MM.1S (cell line): ENCODE results near the gene PDE4C.

Experiments used
- DNase-seq: peaks from one replicate; pipeline ENCODE4 v3.0.0-alpha.2; 2015
- H2AFZ ChIP-seq: fragments of 300-600 bp; sonication (generic); 2 replicates; pipeline ENCODE4 v1.6.0; 2016; ENCODE audit warnings: antibody characterized with exemption, low read length
- H3F3A ChIP-seq: fragments of 300-600 bp; sonication (generic); 2 replicates; pipeline ENCODE4 v1.6.1; 2016; ENCODE audit warnings: mild to moderate bottlenecking, antibody characterized with exemption, low read length, moderate library complexity, mixed read lengths; ENCODE audit not compliant: insufficient read depth
- H3K27ac ChIP-seq: fragments of 300-600 bp; sonication (generic); 2 replicates; pipeline ENCODE4 v1.5.1; 2016; ENCODE audit warnings: mild to moderate bottlenecking, low read length
- H3K27me3 ChIP-seq: fragments of 300-600 bp; sonication (generic); replicated peaks from 2 replicates; pipeline ENCODE4 v1.6.0; 2016; ENCODE audit warnings: low read length; ENCODE audit not compliant: insufficient read depth
- H3K36me3 ChIP-seq: fragments of 300-600 bp; sonication (generic); replicated peaks from 2 replicates; pipeline ENCODE4 v1.6.1; 2016; ENCODE audit warnings: mild to moderate bottlenecking, low read length, mixed read lengths; ENCODE audit not compliant: insufficient read depth
- H3K4me1 ChIP-seq: fragments of 300-600 bp; sonication (generic); 2 replicates; pipeline ENCODE4 v1.6.1; 2016; ENCODE audit warnings: low read length, mixed read lengths
- H3K4me2 ChIP-seq: fragments of 300-600 bp; sonication (generic); 2 replicates; pipeline ENCODE4 v1.6.0; 2016; ENCODE audit warnings: low read depth, low read length
- H3K4me3 ChIP-seq: fragments of 300-600 bp; sonication (generic); 2 replicates; pipeline ENCODE4 v1.5.1; 2016; ENCODE audit warnings: low read length, mixed read lengths
- H3K79me2 ChIP-seq: fragments of 300-600 bp; sonication (generic); 2 replicates; pipeline ENCODE4 v1.6.1; 2016; ENCODE audit warnings: mixed run types, low read length, mixed read lengths
- H3K9ac ChIP-seq: fragments of 300-600 bp; sonication (generic); 2 replicates; pipeline ENCODE4 v1.6.1; 2016; ENCODE audit warnings: low read length, mixed read lengths
- H3K9me2 ChIP-seq: fragments of 300-600 bp; sonication (generic); replicated peaks from 2 replicates; pipeline ENCODE4 v1.6.1; 2016; ENCODE audit warnings: mild to moderate bottlenecking, low read length, mixed read lengths; ENCODE audit not compliant: insufficient read depth
- H3K9me3 ChIP-seq: fragments of 300-600 bp; sonication (generic); replicated peaks from 2 replicates; pipeline ENCODE4 v1.6.1; 2016; ENCODE audit warnings: mild to moderate bottlenecking, low read length, mixed read lengths; ENCODE audit not compliant: insufficient read depth
- H4K20me1 ChIP-seq: fragments of 300-600 bp; sonication (generic); 2 replicates; pipeline ENCODE4 v1.6.1; 2016; ENCODE audit warnings: mild to moderate bottlenecking, low read length, moderate library complexity, mixed read lengths; ENCODE audit not compliant: insufficient read depth
- EZH2 ChIP-seq: fragments of 300-600 bp; sonication (generic); optimal IDR thresholded peaks from 2 replicates; pipeline ENCODE3; 2017; ENCODE audit warnings: low read depth, mild to moderate bottlenecking, antibody characterized with exemption, low read length, mixed read lengths
- EZH2phosphoT487 ChIP-seq: fragments of 300-600 bp; sonication (generic); IDR thresholded peaks from 2 replicates; pipeline ENCODE4 v1.6.1; 2018; ENCODE audit warnings: antibody characterized with exemption, low read length
- TF ChIP-seq, protein P1 (sequence below): fragments of 300-600 bp; sonication (generic); IDR thresholded peaks from 2 replicates; pipeline ENCODE4 v1.5.1; 2016; ENCODE audit warnings: antibody characterized with exemption, low read length, mixed read lengths

Gene PDE4C

DNA sequence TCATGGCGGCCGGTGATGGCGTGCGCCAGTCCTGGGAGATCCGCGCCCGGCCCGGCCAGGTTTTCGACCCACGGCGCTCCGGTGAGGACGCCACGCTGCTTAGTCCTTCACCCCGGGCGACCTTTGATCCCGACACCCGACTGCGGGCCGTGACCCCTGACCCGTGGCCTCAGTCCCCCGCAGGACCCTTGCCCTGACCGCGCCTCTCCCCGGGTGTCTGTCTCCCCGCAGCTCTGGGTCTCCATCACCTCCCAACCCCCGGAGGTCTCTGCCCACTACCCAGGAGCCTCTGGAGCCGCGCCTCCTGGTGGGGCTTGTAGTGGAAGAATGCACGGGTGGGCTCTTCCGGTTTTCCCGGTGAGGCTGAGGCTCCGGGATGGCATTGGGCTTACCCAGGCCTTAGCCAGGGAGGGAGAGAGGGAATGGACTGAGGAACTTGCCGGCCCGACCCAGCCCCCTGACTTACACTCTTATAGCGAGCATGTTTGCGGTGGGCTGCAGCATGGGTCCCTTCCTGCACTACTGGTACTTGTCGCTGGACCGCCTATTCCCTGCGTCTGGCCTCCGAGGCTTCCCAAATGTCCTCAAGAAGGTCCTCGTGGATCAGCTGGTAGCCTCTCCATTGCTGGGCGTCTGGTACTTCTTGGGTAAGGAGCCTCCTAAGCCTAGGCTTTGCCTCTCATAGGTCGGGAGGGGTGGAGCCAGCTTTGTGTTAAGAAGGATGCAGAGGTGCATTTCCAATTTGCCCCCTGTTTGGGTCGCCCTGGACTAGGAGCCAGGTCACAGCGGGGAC lies 32.7 kb downstream of the PDE4C start:
- TF ChIP-seq EZH2 (no peak), EZH2phosphoT487 (no peak)
- TF ChIP-seq, protein P1, sequence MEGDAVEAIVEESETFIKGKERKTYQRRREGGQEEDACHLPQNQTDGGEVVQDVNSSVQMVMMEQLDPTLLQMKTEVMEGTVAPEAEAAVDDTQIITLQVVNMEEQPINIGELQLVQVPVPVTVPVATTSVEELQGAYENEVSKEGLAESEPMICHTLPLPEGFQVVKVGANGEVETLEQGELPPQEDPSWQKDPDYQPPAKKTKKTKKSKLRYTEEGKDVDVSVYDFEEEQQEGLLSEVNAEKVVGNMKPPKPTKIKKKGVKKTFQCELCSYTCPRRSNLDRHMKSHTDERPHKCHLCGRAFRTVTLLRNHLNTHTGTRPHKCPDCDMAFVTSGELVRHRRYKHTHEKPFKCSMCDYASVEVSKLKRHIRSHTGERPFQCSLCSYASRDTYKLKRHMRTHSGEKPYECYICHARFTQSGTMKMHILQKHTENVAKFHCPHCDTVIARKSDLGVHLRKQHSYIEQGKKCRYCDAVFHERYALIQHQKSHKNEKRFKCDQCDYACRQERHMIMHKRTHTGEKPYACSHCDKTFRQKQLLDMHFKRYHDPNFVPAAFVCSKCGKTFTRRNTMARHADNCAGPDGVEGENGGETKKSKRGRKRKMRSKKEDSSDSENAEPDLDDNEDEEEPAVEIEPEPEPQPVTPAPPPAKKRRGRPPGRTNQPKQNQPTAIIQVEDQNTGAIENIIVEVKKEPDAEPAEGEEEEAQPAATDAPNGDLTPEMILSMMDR: no peak
- DNase-seq: no peak

DNA sequence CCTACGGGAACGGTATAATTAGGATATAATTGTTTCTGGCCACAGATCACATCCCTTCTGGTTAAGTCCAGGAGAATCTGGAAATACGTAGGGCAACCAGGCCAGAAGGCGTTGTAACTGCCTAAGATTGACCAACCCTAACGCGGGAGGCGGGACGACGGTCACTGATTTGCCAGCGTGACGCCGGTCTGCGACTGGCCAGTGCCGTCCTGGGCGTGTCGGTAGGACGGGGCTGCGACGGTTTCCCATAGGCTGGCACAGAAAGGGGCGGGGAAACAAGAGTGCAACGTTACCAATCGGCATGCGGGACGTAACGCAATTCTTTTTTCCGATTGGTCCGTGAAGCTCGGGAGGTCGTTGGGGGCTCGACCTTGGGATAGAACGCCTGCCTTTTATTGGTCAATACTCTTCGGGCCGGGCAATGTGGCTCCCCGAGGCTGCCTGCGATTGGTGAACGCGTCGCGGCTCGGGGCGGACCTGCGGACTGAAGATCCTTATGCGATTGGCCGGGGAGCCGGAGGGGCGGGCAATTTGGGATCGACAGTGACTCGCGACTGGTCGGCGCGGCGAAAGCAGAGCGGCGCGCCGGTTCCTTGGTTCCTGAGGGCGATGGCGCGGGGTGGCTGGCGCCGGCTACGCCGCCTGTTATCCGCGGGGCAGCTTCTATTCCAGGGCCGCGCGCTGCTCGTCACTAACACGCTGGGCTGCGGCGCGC lies 33.4 kb downstream of the PDE4C start, which contains the start of gene MPV17L2:
Gene MPV17L2, plus strand, starts transcription at position 546 of the 715 bp plus-strand sequence. Its CDS starts 64 bp downstream, at position 610.
- H3K79me2 ChIP-seq: peaks cover 7% of the 10 kb centered on the region
- H3K36me3 ChIP-seq: no peaks in the 10 kb centered on the region
- H3K27me3 ChIP-seq: no peaks in the 10 kb centered on the region
- peak within 1 kb of the TSS; percentile 90 for H3K4me3 ChIP-seq
- peak within 1 kb of the TSS; percentile 44; the same call in 1 of the 2 replicates for H3K27ac ChIP-seq
- peaks cover 11% of the 10 kb centered on the region for H3F3A ChIP-seq
- peak; percentile 100 for DNase-seq
- no peaks in the 10 kb centered on the region for H3K9me3 ChIP-seq
- H3K9ac ChIP-seq: peak within 1 kb of the TSS; percentile 73
- H3K4me2 ChIP-seq: peak within 1 kb of the TSS; percentile 98
- H3K9me2 ChIP-seq: no peaks in the 10 kb centered on the region
- H2AFZ ChIP-seq: peak within 1 kb of the TSS; percentile 83
- H4K20me1 ChIP-seq: no peaks in the 10 kb centered on the region
- H3K4me1 ChIP-seq: peaks cover 8% of the 10 kb centered on the region; the same call in 1 of the 2 replicates
- no peak for TF ChIP-seq EZH2

More for the DNA sequence above, 32.7 kb downstream of the PDE4C start:
- Histone ChIP-seq H3K79me2 (peaks cover 7% of the 10 kb centered on the region), H4K20me1 (no peaks in the 10 kb centered on the region), H3K9ac (peak overlapping the region; percentile 73), H3K4me3 (peak overlapping the region; percentile 90), H3K27me3 (no peaks in the 10 kb centered on the region), H3K9me3 (no peaks in the 10 kb centered on the region), H3K36me3 (no peaks in the 10 kb centered on the region), H3K4me1 (peaks cover 8% of the 10 kb centered on the region; the same call in 1 of the 2 replicates), H3K27ac (peak overlapping the region; percentile 24; the same call in 1 of the 2 replicates), H3K9me2 (no peaks in the 10 kb centered on the region), H3K4me2 (peak overlapping the region; percentile 98), H2AFZ (peak overlapping the region; percentile 83), H3F3A (peaks cover 11% of the 10 kb centered on the region)

DNA sequence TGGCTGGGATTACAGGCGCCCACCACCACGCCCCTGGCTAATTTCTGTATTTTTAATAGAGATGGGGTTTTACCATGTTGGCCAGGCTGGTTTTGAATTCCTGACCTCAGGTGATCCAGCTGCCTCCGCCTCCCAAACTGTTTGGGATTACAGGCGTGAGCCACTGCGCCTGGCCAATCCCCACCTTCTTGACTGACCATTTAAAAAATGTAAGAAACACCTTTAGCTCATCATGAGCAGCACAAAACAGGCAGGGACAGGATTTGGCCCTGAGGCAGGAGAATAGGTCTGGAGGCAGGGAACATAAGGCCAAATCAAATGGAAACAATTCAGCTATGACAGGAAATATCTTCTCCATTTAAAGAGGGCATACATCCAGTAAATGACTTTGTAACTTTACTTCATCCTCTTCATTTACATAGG lies 34.6 kb downstream of the PDE4C start:
- H3K4me3 ChIP-seq: peak overlapping the region; percentile 57
- H3K27me3 ChIP-seq: no peaks in the 10 kb centered on the region
- H3K9me2 ChIP-seq: no peaks in the 10 kb centered on the region
- H3K4me2 ChIP-seq: peak overlapping the region; percentile 78; the same call in 1 of the 2 replicates
- H3K4me1 ChIP-seq: peaks cover 8% of the 10 kb centered on the region; the same call in 1 of the 2 replicates
- TF ChIP-seq EZH2phosphoT487 (no peak), EZH2 (no peak)
- TF ChIP-seq, protein P1: no peak
- H3K27ac ChIP-seq: peak overlapping the region; percentile 44; the same call in 1 of the 2 replicates
- H3F3A ChIP-seq: peaks cover 11% of the 10 kb centered on the region
- H2AFZ ChIP-seq: peak overlapping the region; percentile 75
- no peaks in the 10 kb centered on the region for H4K20me1 ChIP-seq
- H3K36me3 ChIP-seq: no peaks in the 10 kb centered on the region
- DNase-seq: no peak
- no peaks in the 10 kb centered on the region for H3K9me3 ChIP-seq
- H3K9ac ChIP-seq: no peak overlapping the region
- peaks cover 7% of the 10 kb centered on the region for H3K79me2 ChIP-seq
